G401 (cell line): Measurements from ENCODE around the gene POLD2. TPM values are rescaled to one million over a fixed set of nuclear protein-coding genes. Genes with fewer than 3 reads are reported as not detected.
A peak's percentile ranks its signal among the peaks of the same experiment; 100 is the strongest.

Experiments used
- DNase-seq: peaks from one replicate; pipeline ENCODE4 v3.0.0-alpha.2; 2015; ENCODE audit warnings: low spot score
- in situ Hi-C: cut with HindIII; loops from 2 replicates; pipeline ENCODE4 v1.10.0; 2016; ENCODE audit warnings: low sequenced_read_pairs, mixed read lengths
- total RNA-seq: library from RNA; depleted of rRNA; stranded (reverse); fragments of >200 nt; shearing (Covaris generic); gene quantifications from 2 replicates; pipeline ENCODE4 v1.2.3, GENCODE V29; 2014

The POLD2 gene
- total RNA-seq, 1 experiment from 2014 or later, result 270 TPM

DNA sequence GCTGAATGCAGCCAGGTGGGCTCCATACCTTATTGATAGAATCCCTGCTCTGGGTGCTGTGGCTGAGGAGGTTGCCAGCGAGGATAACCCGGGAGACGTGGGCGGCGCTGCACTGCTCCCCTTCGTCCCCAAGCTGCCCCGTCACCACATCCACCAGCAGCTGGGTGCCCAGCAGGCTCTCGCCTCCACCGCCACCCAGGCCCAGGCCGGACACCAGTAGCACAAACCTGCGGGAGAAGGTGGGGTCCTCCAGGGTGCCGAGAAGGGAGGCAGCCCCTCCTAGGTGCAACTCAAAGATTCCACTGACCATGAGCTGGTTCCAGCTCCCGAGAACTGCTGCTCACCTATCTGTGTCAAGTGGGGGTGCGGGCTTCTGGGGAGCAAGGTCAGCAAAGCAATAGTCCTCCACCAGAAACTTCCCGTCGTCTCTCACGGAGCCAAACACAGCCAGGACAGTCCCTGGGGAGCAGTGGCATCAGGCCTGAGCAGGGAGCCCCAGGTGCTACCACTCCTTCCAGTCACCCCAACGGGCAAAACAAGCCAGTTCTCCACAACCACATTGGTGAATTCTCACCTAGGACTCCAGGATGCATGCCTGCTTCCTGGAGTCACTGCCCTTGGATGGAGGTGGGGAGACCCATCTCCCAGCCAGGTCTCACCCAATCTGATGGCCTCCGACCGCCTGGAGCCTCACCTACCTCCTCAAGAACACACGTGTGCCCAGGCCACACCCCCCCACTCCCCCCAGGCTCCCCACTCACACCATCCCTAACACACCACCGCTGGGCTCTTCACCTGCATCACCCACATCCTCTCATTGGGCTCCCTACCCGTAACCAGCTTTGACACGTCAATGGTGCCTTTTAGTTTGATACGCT lies 6.3 kb downstream of the POLD2 start:
- in situ Hi-C loops, result no loop called here

GRCh38 chr7:44116087-44116788 lies 7.1 kb downstream of the POLD2 start:
- in situ Hi-C loops, result no loop called here
- DNase-seq, result no peak

More for the DNA sequence above, 6.3 kb downstream of the POLD2 start:
- DNase-seq, result no peak

DNA sequence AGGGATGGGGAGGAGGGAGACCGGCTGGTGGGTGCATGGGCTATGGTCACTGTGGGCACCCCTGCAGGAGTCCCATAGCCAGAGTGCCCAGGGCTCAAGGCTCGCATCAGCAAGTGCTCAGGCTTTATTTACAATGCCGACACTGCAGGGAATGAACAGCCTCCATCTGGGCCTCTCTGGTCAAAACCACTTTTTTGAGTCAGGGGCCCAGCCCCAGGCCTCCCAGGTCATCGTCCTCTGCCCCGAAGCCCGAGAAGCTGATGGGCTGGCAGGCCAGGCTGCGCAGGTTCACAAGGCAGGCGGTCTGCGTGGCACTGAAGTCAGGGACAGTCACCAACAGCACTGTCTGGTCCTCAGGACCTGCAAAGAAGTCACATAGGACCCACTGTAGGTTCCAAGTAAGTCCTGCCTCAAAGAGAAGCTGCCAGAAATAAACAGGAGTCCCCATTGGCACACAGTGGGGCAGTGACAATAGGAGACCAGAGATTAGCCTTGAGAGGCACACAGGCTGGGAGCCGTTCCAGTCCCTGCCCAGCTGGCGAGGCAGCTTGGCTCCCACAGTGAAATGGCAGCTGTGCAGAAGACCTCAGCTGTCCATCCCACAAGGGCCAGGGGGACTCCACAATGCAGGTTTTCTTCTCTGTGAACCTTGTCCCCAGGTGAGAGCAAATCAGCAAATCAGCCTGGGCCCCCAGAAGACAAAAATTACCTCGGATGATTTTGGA lies 8.6 kb downstream of the POLD2 start:
- DNase-seq, result peak; percentile 59
- in situ Hi-C loops, result no loop called here

DNA sequence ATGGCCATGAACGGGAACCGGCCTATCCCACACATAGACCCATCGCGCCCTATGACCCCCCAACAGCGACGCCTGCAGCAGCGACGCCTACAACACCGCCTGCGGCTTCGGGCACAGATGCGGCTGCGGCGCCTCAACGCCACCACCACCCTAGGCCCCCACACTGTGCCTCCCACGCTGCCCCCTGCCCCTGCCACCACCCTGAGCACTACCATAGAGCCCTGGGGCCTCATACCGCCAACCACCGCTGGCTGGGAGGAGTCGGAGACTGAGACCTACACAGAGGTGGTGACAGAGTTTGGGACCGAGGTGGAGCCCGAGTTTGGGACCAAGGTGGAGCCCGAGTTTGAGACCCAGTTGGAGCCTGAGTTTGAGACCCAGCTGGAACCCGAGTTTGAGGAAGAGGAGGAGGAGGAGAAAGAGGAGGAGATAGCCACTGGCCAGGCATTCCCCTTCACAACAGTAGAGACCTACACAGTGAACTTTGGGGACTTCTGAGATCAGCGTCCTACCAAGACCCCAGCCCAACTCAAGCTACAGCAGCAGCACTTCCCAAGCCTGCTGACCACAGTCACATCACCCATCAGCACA lies 9.5 kb downstream of the POLD2 start:
- in situ Hi-C loops, result no loop called here
- DNase-seq, result no peak

GRCh38 chr7:44112997-44113763 lies 10.2 kb downstream of the POLD2 start:
- in situ Hi-C loops, result no loop called here
- no peak for DNase-seq

- DNase-seq, result no peak
- in situ Hi-C loops, result no loop called here
Observed at GRCh38 chr7:44112231-44112996, 10.9 kb downstream of the POLD2 start.

DNA sequence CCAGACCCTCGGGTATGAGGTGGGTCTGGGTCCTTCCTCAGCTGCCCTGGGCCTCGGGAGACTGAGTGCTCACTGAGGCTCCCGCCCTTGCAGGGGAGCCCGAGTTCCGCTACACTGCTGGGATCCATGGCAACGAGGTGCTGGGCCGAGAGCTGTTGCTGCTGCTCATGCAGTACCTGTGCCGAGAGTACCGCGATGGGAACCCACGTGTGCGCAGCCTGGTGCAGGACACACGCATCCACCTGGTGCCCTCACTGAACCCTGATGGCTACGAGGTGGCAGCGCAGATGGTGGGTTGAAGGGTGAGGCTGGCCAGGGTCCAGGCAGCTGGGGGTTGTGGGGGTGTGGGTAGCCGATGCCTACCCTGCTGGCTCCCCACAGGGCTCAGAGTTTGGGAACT lies 11.6 kb downstream of the POLD2 start:
- in situ Hi-C loops, result no loop called here
- DNase-seq, result peak; percentile 50

DNA sequence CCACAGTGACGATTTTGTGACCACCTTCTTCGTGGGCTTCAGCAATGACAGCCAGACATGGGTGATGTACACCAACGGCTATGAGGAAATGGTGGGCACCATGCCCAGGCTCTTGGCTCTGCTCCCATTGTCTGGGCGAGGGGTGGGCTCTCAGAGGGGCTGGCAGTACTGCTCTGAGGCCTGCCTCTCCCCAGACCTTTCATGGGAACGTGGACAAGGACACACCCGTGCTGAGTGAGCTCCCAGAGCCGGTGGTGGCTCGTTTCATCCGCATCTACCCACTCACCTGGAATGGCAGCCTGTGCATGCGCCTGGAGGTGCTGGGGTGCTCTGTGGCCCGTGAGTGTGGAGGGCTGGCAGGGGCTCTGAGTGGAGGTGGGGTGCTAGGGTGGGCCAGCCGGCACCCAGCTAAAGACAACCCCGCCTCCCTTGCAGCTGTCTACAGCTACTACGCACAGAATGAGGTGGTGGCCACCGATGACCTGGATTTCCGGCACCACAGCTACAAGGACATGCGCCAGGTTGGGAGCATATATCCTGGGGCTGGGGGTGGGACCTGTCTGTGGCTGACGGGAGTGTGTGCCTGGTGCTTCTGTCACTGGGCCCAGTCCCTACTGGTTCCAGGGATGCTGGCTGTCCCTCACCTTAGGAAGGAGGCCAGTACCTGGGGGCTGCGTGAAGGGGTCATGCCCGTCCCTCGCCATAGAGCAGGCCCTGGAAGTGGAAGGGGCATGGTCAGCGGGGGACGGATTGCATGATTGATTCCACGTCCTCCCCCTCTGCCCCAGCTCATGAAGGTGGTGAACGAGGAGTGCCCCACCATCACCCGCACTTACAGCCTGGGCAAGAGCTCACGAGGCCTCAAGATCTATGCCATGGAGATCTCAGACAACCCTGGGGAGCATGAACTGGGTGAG lies 12.4 kb downstream of the POLD2 start:
- in situ Hi-C loops, result no loop called here
- no peak for DNase-seq

DNA sequence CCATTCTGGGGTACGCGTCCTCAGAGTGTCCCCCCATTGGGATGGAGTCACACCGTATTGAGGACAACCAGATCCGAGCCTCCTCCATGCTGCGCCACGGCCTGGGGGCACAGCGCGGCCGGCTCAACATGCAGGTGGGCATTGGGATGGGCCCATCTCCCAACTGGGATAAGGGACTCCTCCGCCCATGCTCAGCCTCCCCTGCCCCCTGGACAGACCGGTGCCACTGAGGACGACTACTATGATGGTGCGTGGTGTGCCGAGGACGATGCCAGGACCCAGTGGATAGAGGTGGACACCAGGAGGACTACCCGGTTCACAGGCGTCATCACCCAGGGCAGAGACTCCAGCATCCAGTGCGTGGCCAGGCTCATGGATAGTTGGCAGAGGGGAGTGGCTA lies 13.4 kb downstream of the POLD2 start:
- in situ Hi-C loops, result no loop called here

DNA sequence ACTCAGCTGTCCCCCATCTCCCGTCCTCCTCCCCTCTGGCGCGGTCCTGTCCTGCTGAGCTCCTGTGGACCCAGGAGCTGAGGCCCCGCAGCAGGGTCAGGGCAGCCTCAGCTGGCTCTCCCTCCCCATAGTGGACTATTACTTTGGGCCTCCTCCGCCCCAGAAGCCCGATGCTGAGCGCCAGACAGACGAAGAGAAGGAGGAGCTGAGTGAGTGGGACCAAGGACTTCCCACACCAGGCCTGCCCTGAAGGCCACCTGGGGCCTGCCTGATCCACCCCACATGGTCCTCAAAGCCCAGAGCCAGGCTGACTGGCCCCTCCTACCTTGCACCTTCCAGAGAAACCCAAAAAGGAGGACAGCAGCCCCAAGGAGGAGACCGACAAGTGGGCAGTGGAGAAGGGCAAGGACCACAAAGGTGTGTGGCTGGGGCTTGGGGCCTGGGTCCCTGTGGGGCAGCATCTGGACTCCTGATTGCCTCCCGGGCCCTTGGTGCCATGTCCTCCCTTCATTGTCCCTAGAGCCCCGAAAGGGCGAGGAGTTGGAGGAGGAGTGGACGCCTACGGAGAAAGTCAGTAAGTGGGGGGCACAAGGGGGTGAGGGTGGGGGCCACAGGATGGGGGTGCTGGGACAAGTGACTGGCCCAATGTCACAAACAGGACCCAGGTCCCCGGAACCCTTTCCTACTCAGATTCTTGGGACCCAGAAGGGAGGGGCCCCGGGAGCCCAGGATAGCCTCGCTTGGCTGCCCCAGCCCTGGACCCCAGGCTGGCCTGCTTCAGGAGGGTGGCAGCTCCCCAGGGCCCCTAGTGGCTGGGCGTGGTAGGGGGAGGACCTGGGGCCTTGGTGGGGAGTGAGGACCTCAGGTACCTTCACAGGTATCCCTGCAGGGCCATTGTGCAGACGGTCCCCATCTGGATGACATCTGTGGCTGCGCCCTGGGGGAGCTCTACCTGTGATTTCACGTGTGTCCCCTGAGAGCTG lies 14.3 kb downstream of the POLD2 start:
- in situ Hi-C loops, result no loop called here

More for the DNA sequence above, 13.4 kb downstream of the POLD2 start:
- no peak for DNase-seq

DNA sequence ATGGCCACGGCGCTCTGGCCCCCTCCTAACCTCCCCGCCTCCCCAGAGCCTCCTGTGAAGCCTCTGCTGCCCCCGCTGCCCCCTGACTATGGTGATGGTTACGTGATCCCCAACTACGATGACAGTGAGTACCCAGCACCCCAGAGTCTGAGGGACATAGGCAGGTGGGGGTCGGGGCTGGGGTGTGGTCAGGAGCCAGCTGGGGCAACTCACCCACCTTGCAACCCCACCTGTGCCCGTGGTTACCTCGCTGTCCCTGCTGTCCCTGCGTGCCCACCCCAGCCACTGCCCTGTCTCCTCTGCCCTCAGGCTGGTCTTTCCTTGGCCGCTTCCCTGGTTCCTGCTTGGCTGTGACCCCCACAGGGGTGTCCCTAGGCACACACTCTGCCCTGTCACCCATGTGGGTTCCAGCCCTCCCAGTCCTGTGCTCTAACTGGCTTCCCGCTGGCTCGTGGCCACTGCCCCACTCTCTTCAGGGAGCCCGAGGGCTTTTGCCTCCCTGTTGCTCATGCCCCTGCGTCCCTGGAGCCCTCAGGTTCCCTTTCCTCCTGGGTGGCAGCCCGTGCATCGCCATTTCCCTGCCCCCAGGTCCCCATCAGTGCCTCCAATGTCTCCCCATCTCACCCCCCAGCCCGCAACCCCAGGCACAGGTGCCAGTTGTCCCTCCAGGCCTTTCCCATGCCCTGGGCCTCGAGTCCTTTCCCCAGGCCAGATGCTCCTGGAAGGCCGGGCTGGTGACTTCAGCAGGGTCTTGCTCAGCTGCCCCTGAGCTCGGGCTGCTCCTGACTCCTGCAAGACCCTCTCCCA lies 15.2 kb downstream of the POLD2 start:
- no peak for DNase-seq
- in situ Hi-C loops, result no loop called here

More for the DNA sequence above, 14.3 kb downstream of the POLD2 start:
- DNase-seq, result no peak

GRCh38 chr7:44107116-44107960 lies 16.0 kb downstream of the POLD2 start:
- in situ Hi-C loops, result no loop called here
- no peak for DNase-seq

GRCh38 chr7:44106311-44107065 lies 16.9 kb downstream of the POLD2 start:
- in situ Hi-C loops, result no loop called here
- no peak for DNase-seq

DNA sequence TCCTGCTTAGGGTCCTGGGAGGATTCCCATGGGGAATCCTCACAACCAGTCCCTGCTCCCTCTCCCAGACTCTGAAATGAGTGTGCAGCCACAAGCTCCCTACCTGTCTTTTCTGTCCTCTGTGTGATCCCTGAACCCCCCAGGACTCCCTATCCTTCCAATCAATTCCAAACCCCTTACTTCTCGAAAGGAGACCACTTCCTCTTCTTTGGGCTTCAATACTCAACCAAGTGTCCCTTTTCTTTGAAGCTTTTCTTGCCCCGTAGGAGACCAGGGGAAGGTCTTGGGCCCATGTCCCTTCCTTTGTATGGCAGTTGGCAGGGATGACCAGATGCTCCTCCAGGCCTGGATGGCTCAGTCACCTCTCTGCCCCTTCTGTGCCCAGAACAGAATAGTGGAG lies 17.5 kb downstream of the POLD2 start:
- in situ Hi-C loops, result no loop called here
- DNase-seq, result no peak
